ENCODE data around the gene UCMA.

- TF ChIP-seq, protein P1, sequence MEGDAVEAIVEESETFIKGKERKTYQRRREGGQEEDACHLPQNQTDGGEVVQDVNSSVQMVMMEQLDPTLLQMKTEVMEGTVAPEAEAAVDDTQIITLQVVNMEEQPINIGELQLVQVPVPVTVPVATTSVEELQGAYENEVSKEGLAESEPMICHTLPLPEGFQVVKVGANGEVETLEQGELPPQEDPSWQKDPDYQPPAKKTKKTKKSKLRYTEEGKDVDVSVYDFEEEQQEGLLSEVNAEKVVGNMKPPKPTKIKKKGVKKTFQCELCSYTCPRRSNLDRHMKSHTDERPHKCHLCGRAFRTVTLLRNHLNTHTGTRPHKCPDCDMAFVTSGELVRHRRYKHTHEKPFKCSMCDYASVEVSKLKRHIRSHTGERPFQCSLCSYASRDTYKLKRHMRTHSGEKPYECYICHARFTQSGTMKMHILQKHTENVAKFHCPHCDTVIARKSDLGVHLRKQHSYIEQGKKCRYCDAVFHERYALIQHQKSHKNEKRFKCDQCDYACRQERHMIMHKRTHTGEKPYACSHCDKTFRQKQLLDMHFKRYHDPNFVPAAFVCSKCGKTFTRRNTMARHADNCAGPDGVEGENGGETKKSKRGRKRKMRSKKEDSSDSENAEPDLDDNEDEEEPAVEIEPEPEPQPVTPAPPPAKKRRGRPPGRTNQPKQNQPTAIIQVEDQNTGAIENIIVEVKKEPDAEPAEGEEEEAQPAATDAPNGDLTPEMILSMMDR (IDR thresholded peaks at IDR 0.05): no peak
- TF ChIP-seq, protein P2, sequence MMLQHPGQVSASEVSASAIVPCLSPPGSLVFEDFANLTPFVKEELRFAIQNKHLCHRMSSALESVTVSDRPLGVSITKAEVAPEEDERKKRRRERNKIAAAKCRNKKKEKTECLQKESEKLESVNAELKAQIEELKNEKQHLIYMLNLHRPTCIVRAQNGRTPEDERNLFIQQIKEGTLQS (CRISPR knock-in tag; conservative IDR thresholded peaks at IDR 0.05): no peak
- no peak for TF ChIP-seq E2F5 (CRISPR knock-in tag; IDR thresholded peaks at IDR 0.05)
- no peak for TF ChIP-seq FOXK1 (CRISPR knock-in tag; IDR thresholded peaks at IDR 0.05)
- TF ChIP-seq SP1 (CRISPR knock-in tag; conservative IDR thresholded peaks at IDR 0.05): no peak
- TF ChIP-seq, protein P3, sequence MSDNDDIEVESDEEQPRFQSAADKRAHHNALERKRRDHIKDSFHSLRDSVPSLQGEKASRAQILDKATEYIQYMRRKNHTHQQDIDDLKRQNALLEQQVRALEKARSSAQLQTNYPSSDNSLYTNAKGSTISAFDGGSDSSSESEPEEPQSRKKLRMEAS (CRISPR knock-in tag; IDR thresholded peaks at IDR 0.05): no peak
- TF ChIP-seq JUN (CRISPR knock-in tag; IDR thresholded peaks at IDR 0.05): no peak
- TF ChIP-seq USF1 (CRISPR knock-in tag; IDR thresholded peaks at IDR 0.05): no peak
- no peak for TF ChIP-seq ESRRA (CRISPR knock-in tag; IDR thresholded peaks at IDR 0.05; ENCODE audit: borderline replicate concordance)
- TF ChIP-seq NFATC4 (CRISPR knock-in tag; IDR thresholded peaks at IDR 0.05): no peak
Observed at GRCh38 chr10:13239923-13240322, 5.7 kb upstream of the UCMA start.
